SJSA1 (cell line): ENCODE data around the gene TEX48. TPM values are rescaled to one million over a fixed set of nuclear protein-coding genes. Genes with fewer than 3 reads are reported as not detected.

Experiments
- DNase-seq, 2 experiments: peaks; one replicate each; pipeline ENCODE4 v3.0.0-alpha.2; 2015 to 2020; ENCODE audit warnings: low spot score in 2 of 2, low read depth in 1 of 2
- H3K27ac ChIP-seq: fragments of 250-450 bp; sonication (Bioruptor Pico); 2 replicates; pipeline ENCODE4 v1.5.1; 2020; ENCODE audit warnings: mild to moderate bottlenecking, moderate library complexity
- H3K27me3 ChIP-seq: fragments of 250-450 bp; sonication (Bioruptor Pico); replicated peaks from 2 replicates; pipeline ENCODE4 v1.5.1; 2020; ENCODE audit warnings: mild to moderate bottlenecking, moderate library complexity
- H3K36me3 ChIP-seq: fragments of 250-450 bp; sonication (Bioruptor Pico); 2 replicates; pipeline ENCODE4 v1.5.1; 2020; ENCODE audit warnings: mild to moderate bottlenecking
- H3K4me1 ChIP-seq: fragments of 250-450 bp; sonication (Bioruptor Pico); replicated peaks from 2 replicates; pipeline ENCODE4 v1.6.1; 2021; ENCODE audit warnings: mild to moderate bottlenecking
- H3K4me3 ChIP-seq: fragments of 250-450 bp; sonication (Bioruptor Pico); 2 replicates; pipeline ENCODE4 v1.5.1; 2020; ENCODE audit warnings: mild to moderate bottlenecking
- H3K9me3 ChIP-seq: fragments of 250-450 bp; sonication (Bioruptor Pico); replicated peaks from 2 replicates; pipeline ENCODE4 v1.5.1; 2020; ENCODE audit warnings: mild to moderate bottlenecking
- total RNA-seq: library from RNA; depleted of rRNA; stranded (reverse); fragments of >200 nt; shearing (Covaris generic); gene quantifications from 2 replicates; pipeline ENCODE4 v1.2.3, GENCODE V29; 2014

TEX48 gene
- total RNA-seq, 1 experiment from 2014 or later = not detected

DNA sequence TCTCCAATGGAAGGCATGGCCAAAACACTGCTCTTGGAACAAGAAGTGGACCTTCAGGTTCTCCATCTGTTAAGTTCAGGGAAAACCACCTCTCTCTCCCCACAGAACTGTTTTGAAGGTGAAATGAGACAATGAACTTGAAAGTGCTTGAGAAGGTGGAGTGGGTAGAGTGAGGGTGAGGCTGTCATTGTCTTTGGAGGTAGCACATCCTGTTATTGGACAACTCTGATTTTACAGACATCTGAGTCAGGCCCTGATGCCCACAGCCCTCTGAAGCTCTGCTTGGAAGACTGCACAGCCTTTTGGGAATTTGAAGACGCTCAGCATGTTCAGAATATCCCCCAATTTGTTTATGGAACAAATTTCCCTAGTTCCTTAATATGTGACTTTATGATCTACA lies 27.6 kb upstream of the TEX48 start:
- Histone ChIP-seq H3K27me3 (no peaks in the 10 kb centered on the region), H3K9me3 (no peaks in the 10 kb centered on the region), H3K36me3 (no peaks in the 10 kb centered on the region), H3K4me3 (no peak overlapping the region), H3K27ac (no peak overlapping the region), H3K4me1 (no peaks in the 10 kb centered on the region)
- DNase-seq = no peak

DNA sequence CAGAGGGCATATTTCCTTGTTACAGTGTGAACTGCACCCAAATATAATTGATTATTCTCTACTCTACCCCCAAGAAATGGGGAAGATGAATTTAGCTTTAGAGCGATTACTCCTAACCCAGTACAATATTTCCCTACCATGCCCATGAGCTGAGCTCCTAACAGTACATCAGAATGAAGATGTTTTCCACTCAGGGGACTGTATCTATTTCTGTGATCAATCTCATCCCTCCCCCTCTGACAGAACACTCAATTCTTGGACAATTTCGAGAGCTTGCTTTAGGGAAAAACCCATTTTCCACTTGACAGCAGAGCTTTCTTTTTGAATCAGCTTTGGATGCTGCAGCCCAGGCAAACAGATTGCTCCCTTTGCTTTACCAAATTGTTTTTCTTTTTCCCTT lies 24.7 kb upstream of the TEX48 start:
- Histone ChIP-seq H3K27me3 (no peaks in the 10 kb centered on the region), H3K9me3 (no peaks in the 10 kb centered on the region), H3K4me1 (no peaks in the 10 kb centered on the region), H3K4me3 (no peak overlapping the region), H3K27ac (no peak overlapping the region), H3K36me3 (no peaks in the 10 kb centered on the region)
- no peak for DNase-seq

GRCh38 chr9:114701988-114702387 lies 20.0 kb upstream of the TEX48 start:
- no peak for DNase-seq
- Histone ChIP-seq H3K4me1 (no peaks in the 10 kb centered on the region; the same call in 1 of the 2 replicates), H3K27me3 (no peaks in the 10 kb centered on the region), H3K9me3 (no peaks in the 10 kb centered on the region), H3K27ac (no peak overlapping the region), H3K36me3 (no peaks in the 10 kb centered on the region), H3K4me3 (no peak overlapping the region)

DNA sequence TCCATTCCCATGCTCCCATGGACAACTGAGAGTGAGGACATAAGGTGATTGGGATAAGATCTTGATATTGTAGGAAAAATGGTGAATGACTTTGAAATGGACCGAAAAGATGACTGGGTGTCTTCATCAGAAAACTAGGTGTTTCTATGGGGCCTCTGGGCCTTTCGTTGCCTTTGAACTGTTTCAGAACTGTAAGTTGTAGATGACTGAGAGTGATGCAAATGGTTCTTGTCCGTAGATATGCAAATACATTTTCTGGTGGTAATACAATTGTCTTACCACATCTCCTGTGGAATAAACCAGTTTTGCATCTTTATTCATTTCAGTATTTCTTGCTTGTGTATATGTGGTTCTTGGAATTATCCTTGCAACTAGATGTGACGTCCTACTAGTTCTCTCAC lies 16.0 kb upstream of the TEX48 start:
- H3K36me3 ChIP-seq = no peaks in the 10 kb centered on the region
- H3K9me3 ChIP-seq = no peaks in the 10 kb centered on the region
- DNase-seq = no peak
- peaks cover 12% of the 10 kb centered on the region for H3K4me1 ChIP-seq
- H3K4me3 ChIP-seq = no peak overlapping the region
- H3K27me3 ChIP-seq = no peaks in the 10 kb centered on the region
- no peak overlapping the region for H3K27ac ChIP-seq

DNA sequence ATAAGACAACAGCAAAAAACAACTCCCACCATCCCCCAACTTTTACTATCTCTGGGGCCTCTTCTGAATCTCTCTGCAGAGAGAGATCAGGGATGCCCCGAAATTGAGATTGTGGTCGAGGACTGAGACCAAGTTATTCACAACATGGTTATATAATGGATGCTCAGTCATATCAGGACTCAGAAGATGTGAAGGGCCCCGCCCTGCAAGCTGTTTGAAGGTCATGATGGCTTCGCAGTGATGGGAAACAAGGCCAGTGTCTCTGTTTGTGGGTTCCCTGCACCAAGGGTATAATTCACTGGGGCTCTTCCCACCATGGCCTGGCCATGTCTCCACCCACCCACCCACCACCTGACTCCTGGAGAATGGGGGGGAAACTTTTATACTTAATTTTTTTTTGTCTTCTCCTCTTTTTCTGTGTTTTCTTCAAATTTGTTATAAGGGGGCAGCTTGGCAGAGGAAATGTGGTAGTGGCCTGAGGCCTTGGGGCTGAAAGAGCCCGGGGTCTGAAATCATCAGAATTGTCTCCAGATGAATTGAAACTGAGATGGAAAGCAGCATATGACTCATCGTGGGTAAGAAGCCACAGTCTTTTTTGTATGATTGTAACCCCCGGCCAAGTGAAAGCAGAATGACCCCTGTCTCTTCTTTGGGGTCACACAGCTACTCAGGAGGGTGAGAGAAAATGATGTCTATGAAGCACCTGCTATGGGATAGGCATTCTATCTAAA lies 15.0 kb upstream of the TEX48 start:
- DNase-seq = peak in 1 of 2 experiments; percentile 19
- no peaks in the 10 kb centered on the region for H3K27me3 ChIP-seq

GRCh38 chr9:114695948-114696347 lies 14.0 kb upstream of the TEX48 start:
- H3K27ac ChIP-seq = no peak overlapping the region
- no peak for DNase-seq
- H3K27me3 ChIP-seq = no peaks in the 10 kb centered on the region
- peaks cover 24% of the 10 kb centered on the region for H3K4me1 ChIP-seq
- no peaks in the 10 kb centered on the region for H3K36me3 ChIP-seq
- no peak overlapping the region for H3K4me3 ChIP-seq
- H3K9me3 ChIP-seq = no peaks in the 10 kb centered on the region

More for the DNA sequence above, 15.0 kb upstream of the TEX48 start:
- Histone ChIP-seq H3K4me3 (no peak overlapping the region), H3K4me1 (peaks cover 15% of the 10 kb centered on the region), H3K36me3 (no peaks in the 10 kb centered on the region), H3K9me3 (no peaks in the 10 kb centered on the region), H3K27ac (no peak overlapping the region)

- no peak for DNase-seq
- peaks cover 34% of the 10 kb centered on the region for H3K4me1 ChIP-seq
- H3K27ac ChIP-seq = no peak overlapping the region
- no peaks in the 10 kb centered on the region for H3K36me3 ChIP-seq
- no peak overlapping the region for H3K4me3 ChIP-seq
- H3K9me3 ChIP-seq = no peaks in the 10 kb centered on the region
- H3K27me3 ChIP-seq = no peaks in the 10 kb centered on the region
Measured at GRCh38 chr9:114694719-114695269, 12.8 kb upstream of the TEX48 start.

DNA sequence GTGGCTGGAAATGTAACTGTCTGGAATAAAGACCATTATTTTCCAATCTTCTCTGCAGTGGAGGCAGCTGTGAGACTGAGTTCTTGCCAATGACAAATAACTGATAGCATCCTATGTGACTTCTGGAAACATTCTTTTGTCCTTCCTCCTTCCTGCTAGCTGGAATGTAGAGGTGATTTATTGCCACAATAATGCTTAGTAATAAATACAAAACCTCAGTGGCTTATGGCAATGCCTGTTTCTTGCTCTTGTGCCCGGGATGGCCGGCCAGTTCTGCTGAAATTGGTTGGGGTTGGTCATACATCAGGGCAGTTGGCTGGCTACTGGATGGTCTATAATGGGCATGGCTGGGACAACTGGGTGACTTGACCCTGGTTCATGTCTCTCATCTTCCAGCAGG lies 12.2 kb upstream of the TEX48 start:
- Histone ChIP-seq H3K9me3 (no peaks in the 10 kb centered on the region), H3K27ac (no peak overlapping the region), H3K4me3 (no peak overlapping the region), H3K4me1 (peaks cover 41% of the 10 kb centered on the region), H3K27me3 (no peaks in the 10 kb centered on the region), H3K36me3 (no peaks in the 10 kb centered on the region)
- no peak for DNase-seq

- no peaks in the 10 kb centered on the region for H3K27me3 ChIP-seq
- H3K36me3 ChIP-seq = no peaks in the 10 kb centered on the region
- peaks cover 41% of the 10 kb centered on the region for H3K4me1 ChIP-seq
- no peak for DNase-seq
- H3K9me3 ChIP-seq = no peaks in the 10 kb centered on the region
- no peak overlapping the region for H3K4me3 ChIP-seq
- H3K27ac ChIP-seq = no peak overlapping the region
Measured at GRCh38 chr9:114693248-114693855, 11.4 kb upstream of the TEX48 start.

GRCh38 chr9:114691956-114692295 lies 9.9 kb upstream of the TEX48 start:
- no peak for DNase-seq
- Histone ChIP-seq H3K4me1 (peaks cover 41% of the 10 kb centered on the region), H3K27me3 (no peaks in the 10 kb centered on the region), H3K9me3 (no peaks in the 10 kb centered on the region), H3K36me3 (no peaks in the 10 kb centered on the region), H3K4me3 (no peak overlapping the region), H3K27ac (peak overlapping the region; percentile 84)

DNA sequence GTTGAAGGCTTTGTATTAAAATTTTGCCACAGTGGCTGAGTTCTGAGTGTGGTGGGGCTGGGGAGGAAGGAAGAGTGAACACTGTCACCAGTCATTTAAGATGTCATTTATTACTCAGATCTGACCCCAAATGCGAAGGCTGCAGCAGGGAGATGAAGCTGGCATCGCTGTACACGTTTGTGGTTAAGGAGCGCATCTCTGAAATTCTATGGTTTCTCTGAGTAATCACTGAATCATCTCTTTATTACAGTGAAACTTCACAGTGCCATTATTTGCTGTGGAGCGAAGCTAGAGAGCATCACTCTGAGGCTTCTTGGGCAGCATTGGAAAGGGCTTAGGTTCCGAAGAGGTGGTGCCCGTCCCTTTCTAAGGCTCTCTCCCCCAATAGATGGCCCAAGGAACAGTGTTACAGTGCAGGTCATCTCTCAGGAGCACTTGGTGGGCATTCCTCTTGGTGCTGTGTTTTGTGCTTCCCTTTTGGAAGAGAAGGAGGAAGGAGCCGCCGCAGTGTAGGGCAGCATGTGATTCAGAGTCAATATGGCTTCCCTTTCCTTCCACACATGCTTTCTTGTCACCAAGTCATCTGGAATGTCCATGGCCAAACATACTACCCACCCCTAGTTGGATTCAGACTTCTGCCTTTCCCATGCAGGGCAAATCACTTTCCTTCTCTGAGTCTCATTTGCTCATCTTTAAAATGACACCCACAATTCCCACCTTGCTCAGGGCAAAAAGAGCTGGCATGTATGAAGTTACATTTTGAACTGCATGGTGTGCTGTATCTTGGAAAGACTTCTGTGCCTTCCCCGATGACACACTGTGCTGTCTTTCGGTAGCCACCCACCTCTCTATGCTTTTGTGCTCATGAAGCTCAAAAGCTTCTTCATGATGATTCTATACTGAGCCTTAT lies 9.3 kb upstream of the TEX48 start:
- H3K27me3 ChIP-seq = no peaks in the 10 kb centered on the region
- no peaks in the 10 kb centered on the region for H3K9me3 ChIP-seq
- no peaks in the 10 kb centered on the region for H3K36me3 ChIP-seq
- H3K27ac ChIP-seq = peak overlapping the region; percentile 84
- H3K4me3 ChIP-seq = no peak overlapping the region
- peaks cover 41% of the 10 kb centered on the region for H3K4me1 ChIP-seq
- peak; percentile 81 to 89 for DNase-seq

DNA sequence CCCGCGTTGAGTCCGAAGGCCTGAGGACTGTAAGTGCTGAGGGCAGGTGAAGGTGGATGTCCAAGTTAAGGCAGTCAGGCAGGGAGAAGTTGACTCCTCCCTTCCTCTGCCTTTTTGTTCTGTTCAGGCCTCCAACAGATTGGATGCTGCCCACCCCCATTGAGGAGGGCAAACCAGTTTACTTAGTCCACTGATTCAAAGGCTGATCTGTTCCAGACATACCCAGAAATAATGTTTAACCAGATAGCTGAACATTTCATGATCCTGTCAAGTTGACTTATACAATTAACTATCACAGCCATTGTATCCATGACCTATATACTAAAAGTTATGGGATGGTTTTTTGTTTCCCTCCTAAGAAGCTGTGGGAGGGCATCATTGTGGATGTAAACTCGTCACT lies 8.3 kb upstream of the TEX48 start:
- H3K9me3 ChIP-seq = no peaks in the 10 kb centered on the region
- H3K27ac ChIP-seq = peak overlapping the region; percentile 84
- no peaks in the 10 kb centered on the region for H3K27me3 ChIP-seq
- no peaks in the 10 kb centered on the region for H3K36me3 ChIP-seq
- peak in 1 of 2 experiments; percentile 23 for DNase-seq
- H3K4me3 ChIP-seq = no peak overlapping the region
- H3K4me1 ChIP-seq = peaks cover 41% of the 10 kb centered on the region

DNA sequence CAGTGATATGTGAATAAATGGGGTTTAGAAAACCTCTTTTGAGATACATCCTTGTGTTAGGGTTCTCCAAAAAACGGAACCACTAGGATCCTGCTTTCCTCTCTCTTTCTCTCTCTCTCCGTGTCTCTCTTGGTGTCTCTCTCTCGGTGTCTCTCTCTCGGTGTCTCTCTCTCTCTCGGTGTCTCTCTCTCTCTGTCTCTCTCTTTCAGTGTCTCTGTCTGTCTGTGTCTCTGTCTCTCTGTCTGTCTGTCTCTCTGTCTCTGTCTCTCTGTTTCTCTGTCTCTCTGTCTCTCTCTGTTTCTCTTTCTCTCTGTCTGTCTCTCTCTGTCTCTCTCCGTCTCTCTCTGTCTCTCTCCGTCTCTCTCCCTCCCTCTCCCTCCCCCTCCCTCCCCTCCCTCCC lies 7.8 kb upstream of the TEX48 start:
- no peak for DNase-seq
- Histone ChIP-seq H3K27ac (no peak overlapping the region), H3K4me3 (no peak overlapping the region), H3K27me3 (no peaks in the 10 kb centered on the region), H3K4me1 (peaks cover 41% of the 10 kb centered on the region), H3K9me3 (no peaks in the 10 kb centered on the region), H3K36me3 (no peaks in the 10 kb centered on the region)
